K562 (cell line): ENCODE data around the gene H2AZ2. TPM values are rescaled to one million over a fixed set of nuclear protein-coding genes. Genes with fewer than 3 reads are reported as not detected.
A peak's percentile ranks its signal among the peaks of the same experiment; 100 is the strongest.

Source experiments
- ARNT ChIP-seq, 2 experiments: fragments of 450-650 bp; IDR thresholded peaks; 2 replicates each; pipeline ENCODE4 v1.6.1; 2016; ENCODE audit warnings: mild to moderate bottlenecking in 1 of 2
- ASH1L ChIP-seq: fragments of 450-650 bp; IDR thresholded peaks from 2 replicates; pipeline ENCODE4 v1.6.1; 2018; ENCODE audit warnings: borderline replicate concordance, mild to moderate bottlenecking, low read depth; ENCODE audit not compliant: partially characterized antibody
- CSDE1 ChIP-seq, 2 experiments: fragments of 450-650 bp; IDR thresholded peaks; 2 replicates each; pipeline ENCODE4 v1.6.1; 2016; ENCODE audit warnings: mild to moderate bottlenecking in 1 of 2
- FOXK1 ChIP-seq: sonication (generic); formaldehyde crosslinking; IDR thresholded peaks from 2 replicates; pipeline ENCODE4 v1.8.0; 2022; ENCODE audit warnings: missing genetic modification reagents, mild to moderate bottlenecking, borderline replicate concordance
- LEF1 ChIP-seq: fragments of 450-650 bp; IDR thresholded peaks from 2 replicates; pipeline ENCODE4 v1.6.1; 2016; ENCODE audit warnings: mild to moderate bottlenecking
- MAFG ChIP-seq: fragments of 450-650 bp; conservative IDR thresholded peaks from 2 replicates; pipeline ENCODE4 v1.6.1; 2016; ENCODE audit warnings: missing genetic modification characterization, missing compliant biosample characterization
- MXI1 ChIP-seq: IDR thresholded peaks from 2 replicates; pipeline ENCODE4 v1.6.1; 2011; ENCODE audit warnings: low read depth, mild to moderate bottlenecking, improper control_type of control experiment, low read length
- RAD51 ChIP-seq: fragments of 450-650 bp; IDR thresholded peaks from 2 replicates; pipeline ENCODE4 v1.7.1; 2016; ENCODE audit warnings: low read depth, mild to moderate bottlenecking, borderline replicate concordance
- RCOR1 ChIP-seq, 2 experiments: IDR thresholded peaks; 2 replicates each; pipeline ENCODE4 v1.6.1; 2012; ENCODE audit warnings: low read depth in 2 of 2, low read length in 2 of 2, borderline replicate concordance in 1 of 2, improper control_type of control experiment in 1 of 2
- RUNX1 ChIP-seq: sonication (generic); IDR thresholded peaks from 2 replicates; pipeline ENCODE4 v1.6.1; 2016; ENCODE audit warnings: antibody characterized with exemption, low read depth
- SMAD2 ChIP-seq: fragments of 150-350 bp; IDR thresholded peaks from 2 replicates; pipeline ENCODE4 v1.6.1; 2014; ENCODE audit warnings: low read depth, mild to moderate bottlenecking, low read length
- SOX6 ChIP-seq: fragments of 450-650 bp; IDR thresholded peaks from 2 replicates; pipeline ENCODE4 v1.6.1; 2014; ENCODE audit warnings: mild to moderate bottlenecking
- TBL1XR1 ChIP-seq, 2 experiments: IDR thresholded peaks; 2 replicates each; pipeline ENCODE4 v1.6.1; 2012; ENCODE audit warnings: improper control_type of control experiment in 2 of 2, low read length in 2 of 2, mild to moderate bottlenecking in 1 of 2
- TFAM ChIP-seq: fragments of 250-450 bp; sonication (Bioruptor Pico); conservative IDR thresholded peaks from 2 replicates; pipeline ENCODE4 v1.5.0; 2021; ENCODE audit warnings: mild to moderate bottlenecking, moderate library complexity
- TGIF2 ChIP-seq: sonication (generic); formaldehyde crosslinking; IDR thresholded peaks from 2 replicates; pipeline ENCODE4 v1.8.1; 2022; ENCODE audit warnings: mild to moderate bottlenecking, missing genetic modification reagents, moderate library complexity
- ZEB2 ChIP-seq: fragments of 450-650 bp; IDR thresholded peaks from 2 replicates; pipeline ENCODE4 v1.6.1; 2016
- ZFP36 ChIP-seq: fragments of 150-350 bp; IDR thresholded peaks from 2 replicates; pipeline ENCODE4 v1.6.1; 2018; ENCODE audit warnings: low read length, low read depth; ENCODE audit not compliant: partially characterized antibody
- ZNF431 ChIP-seq: sonication (generic); formaldehyde crosslinking; IDR thresholded peaks from 2 replicates; pipeline ENCODE4 v1.8.0; 2022; ENCODE audit warnings: mild to moderate bottlenecking, missing genetic modification reagents
- ZNF780A ChIP-seq: fragments of 250-450 bp; sonication (Bioruptor Pico); IDR thresholded peaks from 2 replicates; pipeline ENCODE4 v1.5.0; 2021; ENCODE audit warnings: mild to moderate bottlenecking
- polyA plus RNA-seq, 8 experiments: library from polyadenylated mRNA; depleted of rRNA in 4 of 8; stranded (reverse) in 5 of 8; unstranded in 3 of 8; fragments of >200 nt; fragmentation: Nextera tagmentation in 2 of 8; fragmentation: Illumina TruSeq in 1 of 8; extraction: Ambion mirVana in 2 of 8; extraction: Trizol in 1 of 8; gene quantifications; 2 replicates each; pipeline versions ENCODE4 v1.2.1 to v1.2.3, GENCODE V29; 2011 to 2014; ENCODE audit warnings: inconsistent platforms in 1 of 8, missing spikeins in 1 of 8
- total RNA-seq, 7 experiments: library from RNA; depleted of rRNA in 6 of 7; stranded (reverse); fragments of >200 nt in 6 of 7; fragmentation: Illumina TruSeq in 2 of 7; extraction: Trizol in 2 of 7; gene quantifications; 2 replicates each; pipeline versions ENCODE4 v1.2.1 to v1.2.3, GENCODE V29; 2011 to 2021; ENCODE audit warnings: low replicate concordance in 1 of 7
- TF ChIP-seq, protein P1 (sequence below): fragments of 250-450 bp; sonication (Bioruptor Pico); IDR thresholded peaks from 2 replicates; pipeline ENCODE4 v1.4.0; 2020
- TF ChIP-seq, protein P2 (sequence below): fragments of 250-450 bp; sonication (Bioruptor Pico); IDR thresholded peaks from 2 replicates; pipeline ENCODE4 v1.5.0; 2021; ENCODE audit warnings: mild to moderate bottlenecking, borderline replicate concordance
- TF ChIP-seq, protein P3 (sequence below): IDR thresholded peaks from 2 replicates; pipeline ENCODE4 v1.6.1; 2012; ENCODE audit warnings: low read depth, low read length, improper control_type of control experiment, borderline replicate concordance
- TF ChIP-seq, protein P4 (sequence below): fragments of 450-650 bp; IDR thresholded peaks from 2 replicates; pipeline ENCODE4 v1.6.1; 2016; ENCODE audit warnings: low read depth, mild to moderate bottlenecking, moderate library complexity

Gene H2AZ2
- total and polyA plus RNA-seq, 9 of the 15 experiments (the other 6 are each of a cell fraction or from before 2014, with no cell fraction given) = 105 to 382 (median 286) TPM

DNA sequence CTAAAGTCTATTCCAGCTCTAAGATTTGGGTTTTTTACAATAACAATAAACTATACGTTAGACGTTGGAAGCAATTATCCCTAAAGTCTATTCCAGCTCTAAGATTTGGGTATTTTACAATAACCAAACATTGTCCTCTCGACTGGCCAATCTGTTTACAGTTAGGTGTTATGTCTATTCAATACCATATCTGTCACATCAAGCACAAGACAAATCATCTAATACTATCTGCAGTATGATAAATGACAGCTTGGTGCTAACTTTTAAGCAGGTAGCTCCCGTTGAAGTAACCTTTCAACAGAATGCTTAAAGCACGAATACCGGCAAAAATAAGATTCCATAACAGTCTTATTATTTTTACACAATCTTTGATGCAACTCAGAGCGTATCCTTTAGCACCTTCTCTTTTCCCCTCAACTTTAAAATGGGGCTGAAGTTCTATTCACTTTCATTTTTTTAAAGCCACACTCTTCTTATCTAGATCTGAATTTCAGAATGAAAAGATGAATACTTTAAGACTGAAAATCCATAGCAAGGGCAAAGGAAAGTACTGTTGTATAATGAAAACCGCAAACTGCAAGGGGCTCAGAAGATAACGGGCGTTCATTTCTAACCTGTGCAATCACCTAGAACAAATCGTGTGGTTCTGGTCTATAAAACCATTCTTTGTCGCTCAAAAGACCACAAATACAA lies 925 bp downstream of the H2AZ2 start (continued):
- TF ChIP-seq MXI1 (0 out of 2 replicates have a peak, but pooled peaks have one; percentile 26), RCOR1 (IDR thresholded peaks at IDR 0.05; ENCODE audit: borderline replicate concordance in 1 of 2, low read depth in 2 of 2, low read length in 2 of 2) (peak in 1 of 2 experiments; percentile 89; a peak in 2 of 4 replicates), ZNF431 (peak; percentile 50; the same call in 1 of the 2 replicates), ZEB2 (peak; percentile 87; the same call in 1 of the 2 replicates), RAD51 (0 out of 2 replicates have a peak, but pooled peaks have one; percentile 22), LEF1 (peak; percentile 69; the same call in 1 of the 2 replicates), ASH1L (peak; percentile 20), SOX6 (peak; percentile 77), ZNF780A (CRISPR knock-in tag) (no peak), TGIF2 (no peak), TBL1XR1 (IDR thresholded peaks at IDR 0.05; ENCODE audit: low read length in 2 of 2) (peak in 1 of 2 experiments; percentile 70; a peak in 2 of 4 replicates), CSDE1 (IDR thresholded peaks at IDR 0.05) (no peak), TFAM (CRISPR knock-in tag) (no peak), MAFG (tag) (no peak), FOXK1 (no peak), SMAD2 (no peak), ARNT (IDR thresholded peaks at IDR 0.05) (peak in 1 of 2 experiments; percentile 81; a peak in 3 of 4 replicates), ZFP36 (no peak), RUNX1 (peak; percentile 85; the same call in 1 of the 2 replicates)
- TF ChIP-seq, protein P1, sequence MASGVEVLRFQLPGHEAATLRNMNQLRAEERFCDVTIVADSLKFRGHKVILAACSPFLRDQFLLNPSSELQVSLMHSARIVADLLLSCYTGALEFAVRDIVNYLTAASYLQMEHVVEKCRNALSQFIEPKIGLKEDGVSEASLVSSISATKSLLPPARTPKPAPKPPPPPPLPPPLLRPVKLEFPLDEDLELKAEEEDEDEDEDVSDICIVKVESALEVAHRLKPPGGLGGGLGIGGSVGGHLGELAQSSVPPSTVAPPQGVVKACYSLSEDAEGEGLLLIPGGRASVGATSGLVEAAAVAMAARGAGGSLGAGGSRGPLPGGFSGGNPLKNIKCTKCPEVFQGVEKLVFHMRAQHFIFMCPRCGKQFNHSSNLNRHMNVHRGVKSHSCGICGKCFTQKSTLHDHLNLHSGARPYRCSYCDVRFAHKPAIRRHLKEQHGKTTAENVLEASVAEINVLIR = peak; percentile 22; the same call in 1 of the 2 replicates
- TF ChIP-seq, protein P2, sequence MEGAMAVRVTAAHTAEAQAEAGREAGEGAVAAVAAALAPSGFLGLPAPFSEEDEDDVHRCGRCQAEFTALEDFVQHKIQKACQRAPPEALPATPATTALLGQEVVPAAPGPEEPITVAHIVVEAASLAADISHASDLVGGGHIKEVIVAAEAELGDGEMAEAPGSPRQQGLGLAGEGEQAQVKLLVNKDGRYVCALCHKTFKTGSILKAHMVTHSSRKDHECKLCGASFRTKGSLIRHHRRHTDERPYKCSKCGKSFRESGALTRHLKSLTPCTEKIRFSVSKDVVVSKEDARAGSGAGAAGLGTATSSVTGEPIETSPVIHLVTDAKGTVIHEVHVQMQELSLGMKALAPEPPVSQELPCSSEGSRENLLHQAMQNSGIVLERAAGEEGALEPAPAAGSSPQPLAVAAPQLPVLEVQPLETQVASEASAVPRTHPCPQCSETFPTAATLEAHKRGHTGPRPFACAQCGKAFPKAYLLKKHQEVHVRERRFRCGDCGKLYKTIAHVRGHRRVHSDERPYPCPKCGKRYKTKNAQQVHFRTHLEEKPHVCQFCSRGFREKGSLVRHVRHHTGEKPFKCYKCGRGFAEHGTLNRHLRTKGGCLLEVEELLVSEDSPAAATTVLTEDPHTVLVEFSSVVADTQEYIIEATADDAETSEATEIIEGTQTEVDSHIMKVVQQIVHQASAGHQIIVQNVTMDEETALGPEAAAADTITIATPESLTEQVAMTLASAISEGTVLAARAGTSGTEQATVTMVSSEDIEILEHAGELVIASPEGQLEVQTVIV (CRISPR knock-in tag) = no peak
- TF ChIP-seq, protein P3, sequence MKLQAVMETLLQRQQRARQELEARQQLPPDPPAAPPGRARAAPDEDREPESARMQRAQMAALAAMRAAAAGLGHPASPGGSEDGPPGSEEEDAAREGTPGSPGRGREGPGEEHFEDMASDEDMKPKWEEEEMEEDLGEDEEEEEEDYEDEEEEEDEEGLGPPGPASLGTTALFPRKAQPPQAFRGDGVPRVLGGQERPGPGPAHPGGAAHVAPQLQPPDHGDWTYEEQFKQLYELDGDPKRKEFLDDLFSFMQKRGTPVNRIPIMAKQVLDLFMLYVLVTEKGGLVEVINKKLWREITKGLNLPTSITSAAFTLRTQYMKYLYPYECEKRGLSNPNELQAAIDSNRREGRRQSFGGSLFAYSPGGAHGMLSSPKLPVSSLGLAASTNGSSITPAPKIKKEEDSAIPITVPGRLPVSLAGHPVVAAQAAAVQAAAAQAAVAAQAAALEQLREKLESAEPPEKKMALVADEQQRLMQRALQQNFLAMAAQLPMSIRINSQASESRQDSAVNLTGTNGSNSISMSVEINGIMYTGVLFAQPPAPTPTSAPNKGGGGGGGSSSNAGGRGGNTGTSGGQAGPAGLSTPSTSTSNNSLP = peak; percentile 57; the same call in 1 of the 2 replicates
- TF ChIP-seq, protein P4, sequence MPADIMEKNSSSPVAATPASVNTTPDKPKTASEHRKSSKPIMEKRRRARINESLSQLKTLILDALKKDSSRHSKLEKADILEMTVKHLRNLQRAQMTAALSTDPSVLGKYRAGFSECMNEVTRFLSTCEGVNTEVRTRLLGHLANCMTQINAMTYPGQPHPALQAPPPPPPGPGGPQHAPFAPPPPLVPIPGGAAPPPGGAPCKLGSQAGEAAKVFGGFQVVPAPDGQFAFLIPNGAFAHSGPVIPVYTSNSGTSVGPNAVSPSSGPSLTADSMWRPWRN = peak; percentile 84; the same call in 1 of the 2 replicates
